ENCODE results near the gene ZNF14.

DNA sequence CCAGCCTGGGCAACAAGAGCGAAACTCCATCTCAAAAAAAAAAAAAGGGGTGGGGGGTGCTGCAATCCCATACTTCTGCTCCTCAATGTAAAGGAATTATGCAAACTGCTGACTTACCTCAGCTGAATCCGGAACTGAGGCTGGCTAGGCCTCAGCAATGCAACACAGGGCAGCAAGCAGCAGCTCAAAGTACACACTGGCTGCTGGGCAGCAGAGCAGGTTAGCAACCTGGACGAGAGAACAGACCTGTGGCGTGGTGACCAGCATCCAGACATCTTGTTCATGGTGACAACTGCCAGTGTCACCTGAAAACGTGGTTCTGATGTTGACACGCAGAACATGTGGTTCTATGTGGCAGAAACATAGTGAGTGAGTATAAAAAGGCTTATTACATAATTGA is 28.1 kb downstream of the ZNF14 start:
- TF ChIP-seq, protein P1, sequence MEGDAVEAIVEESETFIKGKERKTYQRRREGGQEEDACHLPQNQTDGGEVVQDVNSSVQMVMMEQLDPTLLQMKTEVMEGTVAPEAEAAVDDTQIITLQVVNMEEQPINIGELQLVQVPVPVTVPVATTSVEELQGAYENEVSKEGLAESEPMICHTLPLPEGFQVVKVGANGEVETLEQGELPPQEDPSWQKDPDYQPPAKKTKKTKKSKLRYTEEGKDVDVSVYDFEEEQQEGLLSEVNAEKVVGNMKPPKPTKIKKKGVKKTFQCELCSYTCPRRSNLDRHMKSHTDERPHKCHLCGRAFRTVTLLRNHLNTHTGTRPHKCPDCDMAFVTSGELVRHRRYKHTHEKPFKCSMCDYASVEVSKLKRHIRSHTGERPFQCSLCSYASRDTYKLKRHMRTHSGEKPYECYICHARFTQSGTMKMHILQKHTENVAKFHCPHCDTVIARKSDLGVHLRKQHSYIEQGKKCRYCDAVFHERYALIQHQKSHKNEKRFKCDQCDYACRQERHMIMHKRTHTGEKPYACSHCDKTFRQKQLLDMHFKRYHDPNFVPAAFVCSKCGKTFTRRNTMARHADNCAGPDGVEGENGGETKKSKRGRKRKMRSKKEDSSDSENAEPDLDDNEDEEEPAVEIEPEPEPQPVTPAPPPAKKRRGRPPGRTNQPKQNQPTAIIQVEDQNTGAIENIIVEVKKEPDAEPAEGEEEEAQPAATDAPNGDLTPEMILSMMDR (IDR thresholded peaks at IDR 0.05), result no peak
- TF ChIP-seq EP300 (IDR thresholded peaks at IDR 0.05) (no peak), POLR2A (IDR thresholded peaks at IDR 0.05) (no peak), POLR2AphosphoS5 (IDR thresholded peaks at IDR 0.05) (no peak)

All from gastroesophageal sphincter (tissue), 3 donors.